ENCODE data around the gene TMCO4. TPM values are rescaled to one million over a fixed set of nuclear protein-coding genes. Genes with fewer than 3 reads are reported as not detected.
A peak's percentile ranks its signal among the peaks of the same experiment; 100 is the strongest.

TMCO4 gene
- total RNA-seq, 2 experiments from 2014 or later, result 1.2 to 8.1 TPM

DNA sequence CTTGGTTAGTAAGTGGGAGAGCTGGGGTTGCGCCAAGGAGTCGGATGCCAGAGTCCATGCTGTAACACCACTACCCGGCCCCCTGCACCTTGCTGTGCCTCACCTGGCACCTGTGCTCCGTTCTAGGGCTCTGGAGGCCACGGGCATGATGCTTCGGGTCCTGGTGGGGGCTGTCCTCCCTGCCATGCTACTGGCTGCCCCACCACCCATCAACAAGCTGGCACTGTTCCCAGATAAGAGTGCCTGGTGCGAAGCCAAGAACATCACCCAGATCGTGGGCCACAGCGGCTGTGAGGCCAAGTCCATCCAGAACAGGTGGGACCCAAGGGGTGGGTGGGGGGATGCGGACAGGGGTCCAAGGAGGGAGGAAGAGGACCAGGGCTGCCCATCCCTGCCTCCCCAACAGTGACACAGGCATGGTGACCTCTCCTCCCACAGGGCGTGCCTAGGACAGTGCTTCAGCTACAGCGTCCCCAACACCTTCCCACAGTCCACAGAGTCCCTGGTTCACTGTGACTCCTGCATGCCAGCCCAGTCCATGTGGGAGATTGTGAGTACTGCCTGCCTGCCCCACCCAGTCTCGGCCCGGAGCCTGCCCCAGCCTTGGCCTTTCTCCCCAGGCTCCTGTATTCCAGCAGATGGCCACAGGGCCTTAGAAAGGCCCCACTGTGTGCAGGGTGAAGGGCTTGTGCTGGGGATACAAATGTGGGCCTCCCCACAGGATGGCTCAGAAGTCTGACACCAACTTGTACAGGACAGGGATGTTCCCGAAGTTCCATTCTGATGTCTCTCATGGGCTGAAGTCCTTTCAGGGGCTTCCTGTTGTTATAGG, 144.6 kb downstream of the TMCO4 start:
- H3K79me2 ChIP-seq (ENCODE audit: insufficient read depth, low read depth, low read length), result no peaks in the 10 kb centered on the region
- no peaks in the 10 kb centered on the region for H4K20me1 ChIP-seq (ENCODE audit: insufficient read depth, low read length)
- H3K27ac ChIP-seq (ENCODE audit: low read depth, low read length, poor library complexity, severe bottlenecking), result no peak overlapping the region
- no peak for DNase-seq (ENCODE audit: low spot score)
- CTCF ChIA-PET (ENCODE audit: unreplicated experiment), result no interaction called here
- H3K4me1 ChIP-seq (ENCODE audit: insufficient read depth, low read length, poor library complexity, severe bottlenecking), result peaks cover 4% of the 10 kb centered on the region
- BruUV-seq (replicated peaks), result no TSS peak
- TF ChIP-seq, protein P1, sequence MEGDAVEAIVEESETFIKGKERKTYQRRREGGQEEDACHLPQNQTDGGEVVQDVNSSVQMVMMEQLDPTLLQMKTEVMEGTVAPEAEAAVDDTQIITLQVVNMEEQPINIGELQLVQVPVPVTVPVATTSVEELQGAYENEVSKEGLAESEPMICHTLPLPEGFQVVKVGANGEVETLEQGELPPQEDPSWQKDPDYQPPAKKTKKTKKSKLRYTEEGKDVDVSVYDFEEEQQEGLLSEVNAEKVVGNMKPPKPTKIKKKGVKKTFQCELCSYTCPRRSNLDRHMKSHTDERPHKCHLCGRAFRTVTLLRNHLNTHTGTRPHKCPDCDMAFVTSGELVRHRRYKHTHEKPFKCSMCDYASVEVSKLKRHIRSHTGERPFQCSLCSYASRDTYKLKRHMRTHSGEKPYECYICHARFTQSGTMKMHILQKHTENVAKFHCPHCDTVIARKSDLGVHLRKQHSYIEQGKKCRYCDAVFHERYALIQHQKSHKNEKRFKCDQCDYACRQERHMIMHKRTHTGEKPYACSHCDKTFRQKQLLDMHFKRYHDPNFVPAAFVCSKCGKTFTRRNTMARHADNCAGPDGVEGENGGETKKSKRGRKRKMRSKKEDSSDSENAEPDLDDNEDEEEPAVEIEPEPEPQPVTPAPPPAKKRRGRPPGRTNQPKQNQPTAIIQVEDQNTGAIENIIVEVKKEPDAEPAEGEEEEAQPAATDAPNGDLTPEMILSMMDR (conservative IDR thresholded peaks at IDR 0.05; ENCODE audit: low read length), result no peak
- TF ChIP-seq EZH2phosphoT487 (IDR thresholded peaks at IDR 0.05; ENCODE audit: borderline replicate concordance, low read depth, low read length), result no peak
- no peaks in the 10 kb centered on the region for H3K9me3 ChIP-seq (ENCODE audit: low read length)
- no peaks in the 10 kb centered on the region for H3K9me2 ChIP-seq (ENCODE audit: insufficient read depth, low read length)
- POLR2A ChIA-PET, result interaction anchor here (0.6 kb wide), 1 partner anchor 7 kb away, joined by 6 read pairs; no protein-coding TSS in a partner anchor
- no peak overlapping the region for H2AFZ ChIP-seq (ENCODE audit: low read length)
- no peak overlapping the region for H3K4me3 ChIP-seq (ENCODE audit: low read depth, low read length, poor library complexity, severe bottlenecking)
- H3K4me2 ChIP-seq (ENCODE audit: low read length), result no peak overlapping the region
- no peaks in the 10 kb centered on the region for H3K36me3 ChIP-seq (ENCODE audit: insufficient read depth, low read length)
- intact Hi-C loops (cut with micrococcal nuclease; ENCODE audit: unreplicated experiment), result loop anchor here (10.0 kb wide), 1 partner anchor 400 kb away; the partner anchor contains the start of genes EMC1 and MRTO4

DNA sequence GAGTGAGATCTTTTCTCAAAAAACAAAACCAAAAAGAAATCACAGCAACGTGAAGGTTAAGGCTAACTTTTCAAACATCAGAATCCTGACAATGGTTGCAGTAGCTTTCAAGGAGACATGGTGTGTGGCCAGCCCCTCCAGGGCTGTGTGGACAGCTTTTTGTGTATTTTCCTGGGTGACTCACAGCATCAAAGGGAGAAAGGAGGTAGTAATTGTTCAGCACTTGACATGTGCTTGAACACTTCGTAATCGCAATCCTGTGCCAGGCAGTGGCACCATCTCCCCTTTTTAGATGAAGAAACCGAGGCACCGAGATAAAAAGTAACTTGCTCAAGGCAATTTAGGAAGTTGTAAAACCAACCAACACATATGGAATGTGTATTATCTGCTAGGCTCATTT, 145.3 kb downstream of the TMCO4 start:
- H4K20me1 ChIP-seq (ENCODE audit: insufficient read depth, low read length), result no peaks in the 10 kb centered on the region
- ChIA-PET CTCF (ENCODE audit: unreplicated experiment) (no interaction called here), POLR2A (interaction anchor here (0.6 kb wide), 1 partner anchor 8 kb away, joined by 6 read pairs; no protein-coding TSS in a partner anchor)
- H3K79me2 ChIP-seq (ENCODE audit: insufficient read depth, low read depth, low read length), result no peaks in the 10 kb centered on the region
- no peaks in the 10 kb centered on the region for H3K36me3 ChIP-seq (ENCODE audit: insufficient read depth, low read length)
- no peak overlapping the region for H3K4me2 ChIP-seq (ENCODE audit: low read length)
- intact Hi-C loops (cut with micrococcal nuclease; ENCODE audit: unreplicated experiment), result loop anchor here (10.0 kb wide), 1 partner anchor 400 kb away; the partner anchor contains the start of genes EMC1 and MRTO4
- no TSS peak for BruUV-seq (replicated peaks)
- no peak for TF ChIP-seq EZH2phosphoT487 (IDR thresholded peaks at IDR 0.05; ENCODE audit: borderline replicate concordance, low read depth, low read length)
- TF ChIP-seq, protein P1 (conservative IDR thresholded peaks at IDR 0.05; ENCODE audit: low read length), result no peak
- peak overlapping the region; percentile 1; the same call in 1 of the 2 replicates for H2AFZ ChIP-seq (ENCODE audit: low read length)
- H3K9me3 ChIP-seq (ENCODE audit: low read length), result no peaks in the 10 kb centered on the region
- H3K9me2 ChIP-seq (ENCODE audit: insufficient read depth, low read length), result no peaks in the 10 kb centered on the region
- no peak for DNase-seq (ENCODE audit: low spot score)
- H3K4me3 ChIP-seq (ENCODE audit: low read depth, low read length, poor library complexity, severe bottlenecking), result no peak overlapping the region
- H3K27ac ChIP-seq (ENCODE audit: low read depth, low read length, poor library complexity, severe bottlenecking), result no peak overlapping the region
- peaks cover 4% of the 10 kb centered on the region for H3K4me1 ChIP-seq (ENCODE audit: insufficient read depth, low read length, poor library complexity, severe bottlenecking)
